ENCODE results near the gene IRAK2. TPM values are rescaled to one million over a fixed set of nuclear protein-coding genes. Genes with fewer than 3 reads are reported as not detected.
A peak's percentile ranks its signal among the peaks of the same experiment; 100 is the strongest.

The IRAK2 gene
- total RNA-seq, 5 donors from 2014 or later (not counting 1 experiment from before 2014, with no cell fraction given): 2.9 to 5.0 (median 3.7) TPM

- Mint-ChIP-seq H3K9me3 (no peaks in the 10 kb centered on the region), H3K27me3 (no peaks in the 10 kb centered on the region), H3K4me3 (no peak overlapping the region), H3K4me1 (peaks cover 24 to 32% (median 29%) of the 10 kb centered on the region in 3 donors), H3K36me3 (peaks cover 18% of the 10 kb centered on the region), H3K27ac (peak overlapping the region; percentile 41 to 46)
- H3K27me3 ChIP-seq (replicated peaks in 1 of 2; ENCODE audit: control insufficient read depth in 2 of 2, extremely low read depth in 1 of 2, insufficient read depth in 2 of 2, low read length in 1 of 2): no peaks in the 10 kb centered on the region
- H3K36me3 ChIP-seq (ENCODE audit: control insufficient read depth in 2 of 2, extremely low read depth in 1 of 2, insufficient read depth in 1 of 2, low read length in 1 of 2): peaks cover 0 to 12% of the 10 kb centered on the region in 2 donors
- POLR2A ChIA-PET: no interaction called here
- no peaks in the 10 kb centered on the region for H3K9me3 ChIP-seq
- H3K27ac ChIP-seq (ENCODE audit: low read length): no peak overlapping the region
- WGBS (ENCODE audit: insufficient coverage): 100% methylated on average over 5 of the region's 7 CpGs
- CTCF ChIA-PET: no interaction called here
- no peak for DNase-seq
- ATAC-seq (replicated peaks in 1 of 4): no peak
- H3K4me3 ChIP-seq (ENCODE audit: control insufficient read depth in 1 of 2, extremely low read depth in 1 of 2, low read length in 1 of 2): no peak overlapping the region
- H3K4me1 ChIP-seq (ENCODE audit: control insufficient read depth in 1 of 2, extremely low read depth in 1 of 2, insufficient read depth in 2 of 2, low read length in 2 of 2): peaks cover 17 to 28% of the 10 kb centered on the region in 2 experiments
Observed at GRCh38 chr3:10229576-10229975, 64.9 kb downstream of the IRAK2 start.

DNA sequence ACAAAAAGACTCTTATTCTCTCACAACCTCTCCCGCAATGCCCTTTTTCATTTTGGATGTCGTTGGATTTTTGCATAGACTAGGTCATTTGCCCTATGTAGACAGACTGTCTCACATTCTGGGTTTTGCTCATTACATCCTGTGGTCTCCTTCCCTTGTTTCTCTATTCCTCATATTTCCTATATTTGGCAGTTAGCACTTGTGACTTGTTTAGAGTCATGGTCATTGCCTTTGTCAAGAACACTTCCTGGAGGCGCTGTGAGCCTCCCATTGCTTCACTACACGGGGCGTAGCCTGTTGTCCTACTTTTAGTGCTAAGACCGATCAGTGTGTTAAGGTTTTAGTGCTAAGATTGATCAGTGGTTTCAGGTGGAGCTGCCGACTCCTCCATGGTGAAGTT is 67.4 kb downstream of the IRAK2 start:
- ATAC-seq (replicated peaks in 1 of 4) (no peak), DNase-seq (no peak)
- Histone ChIP-seq H3K9me3 (no peaks in the 10 kb centered on the region), H3K27me3 (replicated peaks in 1 of 2; ENCODE audit: control insufficient read depth in 2 of 2, extremely low read depth in 1 of 2, insufficient read depth in 2 of 2, low read length in 1 of 2) (no peaks in the 10 kb centered on the region), H3K4me3 (ENCODE audit: control insufficient read depth in 1 of 2, extremely low read depth in 1 of 2, low read length in 1 of 2) (no peak overlapping the region), H3K4me1 (ENCODE audit: control insufficient read depth in 1 of 2, extremely low read depth in 1 of 2, insufficient read depth in 2 of 2, low read length in 2 of 2) (peaks cover 8 to 15% of the 10 kb centered on the region in 2 experiments), H3K36me3 (ENCODE audit: control insufficient read depth in 2 of 2, extremely low read depth in 1 of 2, insufficient read depth in 1 of 2, low read length in 1 of 2) (peaks cover 4 to 23% of the 10 kb centered on the region in 2 donors), H3K27ac (ENCODE audit: low read length) (no peak overlapping the region)
- CTCF ChIA-PET: no interaction called here
- Mint-ChIP-seq H3K27ac (peak overlapping the region in 1 of 2 donors; percentile 60), H3K9me3 (no peaks in the 10 kb centered on the region), H3K36me3 (peaks cover 25% of the 10 kb centered on the region), H3K27me3 (no peaks in the 10 kb centered on the region), H3K4me3 (peak overlapping the region in 1 of 3 donors; percentile 0), H3K4me1 (peaks cover 13 to 25% (median 22%) of the 10 kb centered on the region in 3 donors)
- POLR2A ChIA-PET: no interaction called here
- 90% methylated on average over 6 of the region's 7 CpGs for whole genome bisulfite sequencing (ENCODE audit: insufficient coverage)

DNA sequence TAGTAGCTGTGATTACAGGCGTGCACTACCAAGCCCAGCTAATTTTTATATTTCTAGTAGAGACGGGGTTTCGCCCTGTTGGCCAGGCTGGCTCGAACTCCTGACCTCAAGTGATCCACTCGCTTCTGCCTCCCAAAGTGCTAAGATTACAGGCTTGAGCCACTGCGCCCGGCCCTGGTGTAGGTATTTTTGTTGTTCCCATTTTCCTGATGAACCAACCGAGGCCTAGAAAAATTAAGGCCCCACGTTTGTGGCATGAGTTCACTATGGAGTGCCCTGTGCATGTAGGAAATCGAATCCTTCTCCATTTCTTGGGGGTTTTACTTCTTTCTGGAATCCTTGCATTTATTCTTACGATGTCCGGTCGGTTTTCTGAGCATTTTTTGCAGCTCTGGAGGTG is 69.3 kb downstream of the IRAK2 start:
- H3K9me3 Mint-ChIP-seq: no peaks in the 10 kb centered on the region
- ChIA-PET CTCF (no interaction called here), POLR2A (interaction anchor here in 1 of 2 donors (0.5 kb wide), 1 partner anchor 14 kb away, joined by 5 read pairs; no protein-coding TSS in a partner anchor)
- Histone ChIP-seq H3K27me3 (replicated peaks in 1 of 2; ENCODE audit: control insufficient read depth in 2 of 2, extremely low read depth in 1 of 2, insufficient read depth in 2 of 2, low read length in 1 of 2) (no peaks in the 10 kb centered on the region), H3K4me3 (ENCODE audit: control insufficient read depth in 1 of 2, extremely low read depth in 1 of 2, low read length in 1 of 2) (no peak overlapping the region), H3K9me3 (no peaks in the 10 kb centered on the region), H3K36me3 (ENCODE audit: control insufficient read depth in 2 of 2, extremely low read depth in 1 of 2, insufficient read depth in 1 of 2, low read length in 1 of 2) (peaks cover 4 to 27% of the 10 kb centered on the region in 2 donors), H3K27ac (ENCODE audit: low read length) (no peak overlapping the region), H3K4me1 (ENCODE audit: control insufficient read depth in 1 of 2, extremely low read depth in 1 of 2, insufficient read depth in 2 of 2, low read length in 2 of 2) (peaks cover 12 to 20% of the 10 kb centered on the region in 2 experiments)
- H3K4me3 Mint-ChIP-seq: no peak overlapping the region
- DNase-seq (no peak), ATAC-seq (replicated peaks in 1 of 4) (no peak)
- no peaks in the 10 kb centered on the region for H3K27me3 Mint-ChIP-seq
- H3K4me1 Mint-ChIP-seq: peaks cover 22 to 32% (median 29%) of the 10 kb centered on the region in 3 donors
- H3K27ac Mint-ChIP-seq: no peak overlapping the region
- peaks cover 32% of the 10 kb centered on the region for H3K36me3 Mint-ChIP-seq
- 94% methylated on average over 12 of the region's 13 CpGs for WGBS (ENCODE audit: insufficient coverage)

DNA sequence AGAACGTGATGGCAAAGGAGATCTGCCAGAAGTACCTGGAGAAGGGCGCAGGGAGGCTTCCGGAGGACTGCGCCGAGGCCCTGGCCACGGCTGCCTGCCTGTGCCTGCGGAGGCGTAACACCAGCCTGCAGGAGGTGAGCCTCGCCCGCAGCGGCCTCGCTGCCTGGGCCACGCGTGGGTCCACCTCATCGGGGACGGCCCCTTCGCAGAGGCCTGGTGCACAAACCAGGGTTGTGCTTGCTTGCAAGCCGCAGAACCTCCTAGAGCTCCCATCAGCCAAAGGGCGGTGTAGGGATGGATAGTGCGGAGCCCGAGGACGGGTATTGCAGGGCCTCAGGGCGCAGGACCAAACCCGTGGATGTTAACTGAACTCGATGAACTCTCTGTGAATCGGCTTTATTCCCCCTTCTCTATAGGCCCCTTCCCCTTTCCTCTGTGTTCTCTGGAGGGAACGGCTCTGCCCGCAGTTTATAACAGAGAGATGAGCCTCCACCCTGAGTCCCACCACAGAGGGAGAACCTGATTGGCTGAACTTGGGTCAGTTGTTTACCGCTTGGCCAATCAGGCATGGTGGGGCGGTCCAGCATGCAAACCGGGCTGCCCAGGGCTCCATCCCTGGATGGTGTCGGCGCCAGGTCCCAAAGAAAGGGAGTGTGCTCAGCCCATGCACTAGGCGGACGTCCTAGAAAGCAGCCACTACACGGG is 70.0 kb downstream of the IRAK2 start:
- POLR2A ChIA-PET: no interaction called here
- CTCF ChIA-PET: no interaction called here

GRCh38 chr3:10235551-10235950 is 70.8 kb downstream of the IRAK2 start:
- Histone ChIP-seq H3K4me3 (ENCODE audit: control insufficient read depth in 1 of 2, extremely low read depth in 1 of 2, low read length in 1 of 2) (no peak overlapping the region), H3K9me3 (no peaks in the 10 kb centered on the region), H3K36me3 (ENCODE audit: control insufficient read depth in 2 of 2, extremely low read depth in 1 of 2, insufficient read depth in 1 of 2, low read length in 1 of 2) (peaks cover 4 to 32% of the 10 kb centered on the region in 2 donors), H3K4me1 (ENCODE audit: control insufficient read depth in 1 of 2, extremely low read depth in 1 of 2, insufficient read depth in 2 of 2, low read length in 2 of 2) (peaks cover 12 to 24% of the 10 kb centered on the region in 2 experiments), H3K27me3 (replicated peaks in 1 of 2; ENCODE audit: control insufficient read depth in 2 of 2, extremely low read depth in 1 of 2, insufficient read depth in 2 of 2, low read length in 1 of 2) (no peaks in the 10 kb centered on the region), H3K27ac (ENCODE audit: low read length) (no peak overlapping the region)
- Mint-ChIP-seq H3K27ac (no peak overlapping the region), H3K36me3 (peaks cover 31% of the 10 kb centered on the region), H3K4me1 (peaks cover 30 to 35% (median 32%) of the 10 kb centered on the region in 3 donors), H3K9me3 (no peaks in the 10 kb centered on the region), H3K4me3 (no peak overlapping the region), H3K27me3 (no peaks in the 10 kb centered on the region)
- ChIA-PET CTCF (interaction anchor here in 1 of 2 donors (0.6 kb wide), 1 partner anchor 125 kb away, joined by 10 read pairs; no protein-coding TSS in a partner anchor), POLR2A (no interaction called here)
- ATAC-seq (replicated peaks in 1 of 4): no peak
- DNase-seq: no peak
- WGBS (ENCODE audit: insufficient coverage): 78% methylated on average over 5 of the region's 6 CpGs

More for the DNA sequence above, 70.0 kb downstream of the IRAK2 start:
- H3K9me3 Mint-ChIP-seq: no peaks in the 10 kb centered on the region
- no peaks in the 10 kb centered on the region for H3K27me3 Mint-ChIP-seq
- H3K27ac ChIP-seq (ENCODE audit: low read length): no peak overlapping the region
- DNase-seq: no peak
- H3K4me3 ChIP-seq (ENCODE audit: control insufficient read depth in 1 of 2, extremely low read depth in 1 of 2, low read length in 1 of 2): no peak overlapping the region
- no peak overlapping the region for H3K27ac Mint-ChIP-seq
- H3K9me3 ChIP-seq: no peaks in the 10 kb centered on the region
- 97% methylated on average over 32 of the region's 36 CpGs for WGBS (ENCODE audit: insufficient coverage)
- peaks cover 12 to 22% of the 10 kb centered on the region in 2 experiments for H3K4me1 ChIP-seq (ENCODE audit: control insufficient read depth in 1 of 2, extremely low read depth in 1 of 2, insufficient read depth in 2 of 2, low read length in 2 of 2)
- no peak overlapping the region for H3K4me3 Mint-ChIP-seq
- peaks cover 31% of the 10 kb centered on the region for H3K36me3 Mint-ChIP-seq
- peaks cover 4 to 31% of the 10 kb centered on the region in 2 donors for H3K36me3 ChIP-seq (ENCODE audit: control insufficient read depth in 2 of 2, extremely low read depth in 1 of 2, insufficient read depth in 1 of 2, low read length in 1 of 2)
- no peaks in the 10 kb centered on the region for H3K27me3 ChIP-seq (replicated peaks in 1 of 2; ENCODE audit: control insufficient read depth in 2 of 2, extremely low read depth in 1 of 2, insufficient read depth in 2 of 2, low read length in 1 of 2)
- peaks cover 29 to 33% (median 30%) of the 10 kb centered on the region in 3 donors for H3K4me1 Mint-ChIP-seq
- no peak for ATAC-seq (replicated peaks in 1 of 4)

GRCh38 chr3:10238345-10239183 is 73.8 kb downstream of the IRAK2 start:
- H3K36me3 Mint-ChIP-seq: peaks cover 27% of the 10 kb centered on the region
- WGBS (ENCODE audit: insufficient coverage): no CpG with 5 or more reads among the region's 15 CpGs
- peak; percentile 35 to 65 (median 61) for ATAC-seq (replicated peaks in 1 of 4)
- peaks cover 43 to 55% (median 55%) of the 10 kb centered on the region in 3 donors for H3K4me1 Mint-ChIP-seq
- no peaks in the 10 kb centered on the region for H3K27me3 Mint-ChIP-seq
- no peaks in the 10 kb centered on the region for H3K27me3 ChIP-seq (replicated peaks in 1 of 2; ENCODE audit: control insufficient read depth in 2 of 2, extremely low read depth in 1 of 2, insufficient read depth in 2 of 2, low read length in 1 of 2)
- peak overlapping the region; percentile 86 to 89 for H3K27ac Mint-ChIP-seq
- H3K4me3 ChIP-seq (ENCODE audit: control insufficient read depth in 1 of 2, extremely low read depth in 1 of 2, low read length in 1 of 2): no peak overlapping the region
- ChIA-PET POLR2A (interaction anchor here in 1 of 2 donors (0.7 kb wide), 1 partner anchor 23 kb away, joined by 3 read pairs; no protein-coding TSS in a partner anchor), CTCF (interaction anchor here in 1 of 2 donors (0.6 kb wide), 1 partner anchor 27 kb away, joined by 4 read pairs; no protein-coding TSS in a partner anchor)
- peak in 15 of 35 experiments; percentile 2 to 44 (median 17) for DNase-seq
- H3K9me3 ChIP-seq: no peaks in the 10 kb centered on the region
- no peaks in the 10 kb centered on the region for H3K9me3 Mint-ChIP-seq
- H3K4me3 Mint-ChIP-seq: peak overlapping the region in 2 of 3 donors; percentile 10 to 52
- H3K27ac ChIP-seq (ENCODE audit: low read length): peak overlapping the region; percentile 38
- peaks cover 4 to 32% of the 10 kb centered on the region in 2 donors for H3K36me3 ChIP-seq (ENCODE audit: control insufficient read depth in 2 of 2, extremely low read depth in 1 of 2, insufficient read depth in 1 of 2, low read length in 1 of 2)
- peaks cover 36 to 52% of the 10 kb centered on the region in 2 experiments for H3K4me1 ChIP-seq (ENCODE audit: control insufficient read depth in 1 of 2, extremely low read depth in 1 of 2, insufficient read depth in 2 of 2, low read length in 2 of 2)
